GM19351 (cell line): ENCODE results near the gene CPEB4.

Experiments
- ATAC-seq: cut with Tn5 transposase; IDR thresholded peaks from one replicate; pipeline ENCODE4 v1.9.1; 2021; ENCODE audit warnings: mild to moderate bottlenecking, moderate library complexity; ENCODE audit not compliant: unreplicated experiment

Gene CPEB4

GRCh38 chr5:173910215-173910614, 22.1 kb downstream of the CPEB4 start:
- ATAC-seq, result no peak

DNA sequence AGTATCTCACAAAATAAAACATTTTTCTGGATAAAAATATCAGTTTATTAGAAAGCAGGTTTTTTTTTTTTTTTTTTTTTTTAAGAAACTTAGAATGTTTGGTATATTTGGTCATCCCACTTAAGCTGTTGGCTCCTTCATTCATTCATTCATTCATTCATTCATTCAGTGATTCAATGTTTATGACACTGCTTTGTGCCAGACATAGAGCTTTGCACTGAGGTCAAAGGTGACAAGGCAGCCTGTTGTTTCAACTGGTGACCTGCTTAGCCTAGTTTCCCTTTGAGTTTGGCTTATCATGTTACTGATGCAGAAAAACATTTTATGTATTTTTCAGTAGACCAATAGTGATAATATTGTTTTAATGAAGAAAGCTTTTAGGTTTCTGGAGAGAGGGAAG, 23.5 kb downstream of the CPEB4 start:
- no peak for ATAC-seq

GRCh38 chr5:173913686-173914321, 25.7 kb downstream of the CPEB4 start:
- ATAC-seq, result no peak

DNA sequence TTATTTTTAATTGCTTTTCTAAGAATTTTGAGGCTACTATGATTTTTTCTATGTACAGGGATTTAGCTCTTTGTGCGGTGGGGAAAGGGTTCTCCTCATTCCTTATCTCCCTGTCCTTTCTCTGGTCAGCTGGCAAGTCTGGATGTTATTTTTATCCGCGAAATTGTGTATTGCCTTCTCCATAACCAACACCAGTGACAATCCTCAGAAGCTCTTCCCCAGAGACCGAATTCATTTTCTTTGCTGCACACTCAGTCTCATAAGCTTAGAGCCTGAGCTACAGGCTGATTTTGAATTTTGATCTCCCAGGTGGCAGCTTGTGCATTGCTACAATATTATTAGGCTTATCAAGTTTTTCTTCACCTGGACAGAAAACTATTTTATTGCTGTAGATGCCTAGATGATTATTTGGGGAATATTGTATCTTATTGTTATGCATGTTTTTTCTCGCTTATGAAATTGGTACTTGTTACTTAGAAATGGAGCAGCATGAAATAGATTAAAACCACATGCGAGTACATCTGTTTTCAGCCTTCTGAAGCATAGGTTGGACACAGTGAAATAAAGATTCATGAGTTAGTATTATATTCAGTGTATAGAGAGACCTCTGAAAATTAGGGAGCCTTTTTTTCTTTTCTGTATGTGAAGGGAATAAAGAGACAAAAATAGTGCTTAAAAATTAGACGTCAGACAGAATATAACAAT, 27.3 kb downstream of the CPEB4 start:
- no peak for ATAC-seq

DNA sequence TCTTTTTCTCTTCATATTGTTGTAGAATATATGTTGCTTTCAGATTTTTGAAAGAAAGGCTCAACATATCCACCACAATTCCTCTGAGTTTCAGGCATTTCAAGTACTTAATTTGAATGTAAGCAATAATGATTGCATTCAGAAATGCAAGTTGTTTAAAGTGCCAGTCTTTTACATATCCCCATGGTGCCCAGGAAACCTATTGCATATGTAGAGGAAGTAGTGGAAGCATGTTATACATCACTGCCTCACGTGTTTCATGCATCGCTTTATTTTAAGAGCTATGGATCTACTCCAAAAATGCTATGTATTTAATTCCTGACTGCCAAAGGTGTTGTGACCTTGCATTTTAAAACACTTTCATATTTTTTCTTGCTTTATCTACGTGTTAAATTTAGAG, 28.1 kb downstream of the CPEB4 start:
- ATAC-seq, result no peak

DNA sequence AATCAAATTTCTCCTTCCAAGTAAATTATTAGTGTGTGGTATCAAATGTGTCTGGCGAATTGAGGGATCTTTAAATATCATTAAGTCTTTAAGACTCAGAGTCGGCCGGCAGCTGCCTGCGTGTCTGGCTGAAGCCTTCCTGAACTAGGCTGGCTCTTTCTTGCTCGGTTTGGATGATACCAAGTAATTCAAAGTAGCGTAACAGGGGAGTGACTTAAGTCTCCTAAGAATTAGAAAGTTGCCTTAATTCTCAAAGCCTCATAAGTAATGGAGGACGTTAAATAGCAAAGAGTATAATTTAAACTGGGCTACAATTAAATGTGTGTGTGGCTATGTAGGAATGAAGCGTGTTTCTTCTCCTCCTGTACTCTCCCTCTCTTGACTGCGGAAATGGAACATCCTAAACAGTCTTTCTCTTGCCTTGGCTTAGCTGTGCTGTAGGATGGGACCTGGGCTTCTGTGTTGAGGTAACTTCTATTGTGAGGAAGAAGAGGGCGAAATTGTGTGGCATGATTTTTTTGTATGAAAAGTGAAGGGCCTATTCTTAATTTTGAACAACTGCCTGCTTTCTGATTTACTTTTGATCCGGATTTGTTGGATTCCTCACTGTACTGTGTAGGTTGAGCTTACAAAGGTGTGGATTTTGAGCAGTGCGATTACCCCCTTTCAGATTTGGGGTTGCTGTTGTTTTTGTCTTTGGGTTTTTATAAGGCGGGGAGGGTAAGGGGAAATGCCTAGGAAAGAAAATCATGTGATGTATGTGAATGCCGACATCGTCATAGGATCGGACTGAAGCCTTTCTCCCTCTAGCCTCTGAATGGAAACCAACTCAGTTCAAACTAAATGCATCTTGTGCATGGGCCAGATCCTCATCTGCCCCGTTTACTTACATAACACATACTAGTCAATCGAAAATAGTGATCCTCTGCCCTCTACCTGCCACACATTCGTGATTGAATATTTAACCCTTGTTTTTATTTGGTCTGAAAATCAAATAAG, 29.9 kb downstream of the CPEB4 start:
- peak; percentile 85 for ATAC-seq

DNA sequence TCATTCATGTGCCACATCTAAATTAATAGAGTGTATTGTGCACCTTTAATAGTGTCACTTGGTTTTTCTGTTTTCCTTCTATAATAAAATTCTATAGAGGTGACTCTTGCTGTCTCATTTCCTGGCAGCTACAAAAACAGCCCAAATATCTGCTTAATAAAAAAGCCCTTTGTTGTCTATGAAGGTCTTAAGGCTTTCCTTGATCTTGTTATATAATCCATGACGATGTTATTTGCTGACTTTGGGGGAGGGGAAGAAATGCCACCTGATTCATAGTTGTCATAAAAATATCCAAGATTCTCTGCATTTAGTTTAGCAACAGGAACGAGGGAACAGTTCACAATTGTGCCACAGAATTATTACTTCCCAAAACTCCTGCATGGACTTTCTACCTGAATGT, 31.3 kb downstream of the CPEB4 start:
- no peak for ATAC-seq

DNA sequence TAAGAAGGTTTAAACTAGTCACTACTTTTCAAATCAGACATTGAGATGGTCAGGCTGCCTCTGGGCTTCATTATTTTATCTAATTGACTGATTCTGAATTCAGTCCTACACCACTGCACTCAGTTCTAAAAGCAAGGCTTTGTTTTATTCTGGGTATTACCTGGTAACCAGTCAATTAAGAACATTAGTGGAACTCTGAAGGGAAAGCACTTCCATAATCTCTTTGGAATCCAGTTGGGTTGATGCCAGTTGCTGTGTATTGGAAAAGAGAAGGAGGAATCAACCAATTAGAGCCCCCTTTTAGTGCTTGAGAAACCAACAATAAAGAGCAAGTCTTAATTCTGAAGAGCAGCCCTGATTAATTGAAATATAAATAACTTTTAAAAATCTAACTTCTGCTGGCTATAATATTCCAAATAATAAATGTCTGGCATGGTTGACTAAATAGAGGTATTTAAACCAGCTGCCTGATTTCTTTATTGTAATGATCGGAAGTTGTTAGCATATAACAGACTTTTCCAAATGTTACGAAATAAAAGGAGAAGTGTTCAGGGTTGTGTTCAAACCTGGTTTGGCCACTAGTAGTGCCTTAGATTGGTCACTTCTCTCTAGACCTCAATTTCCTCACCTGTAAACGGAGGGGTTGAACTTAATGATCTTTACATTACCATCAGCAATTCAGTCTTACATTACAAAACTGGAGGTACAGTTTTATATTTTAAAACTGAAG, 32.0 kb downstream of the CPEB4 start:
- ATAC-seq, result no peak

- no peak for ATAC-seq
Observed at GRCh38 chr5:173920866-173921555, 32.9 kb downstream of the CPEB4 start.

GRCh38 chr5:173922527-173922926, 34.4 kb downstream of the CPEB4 start:
- no peak for ATAC-seq

DNA sequence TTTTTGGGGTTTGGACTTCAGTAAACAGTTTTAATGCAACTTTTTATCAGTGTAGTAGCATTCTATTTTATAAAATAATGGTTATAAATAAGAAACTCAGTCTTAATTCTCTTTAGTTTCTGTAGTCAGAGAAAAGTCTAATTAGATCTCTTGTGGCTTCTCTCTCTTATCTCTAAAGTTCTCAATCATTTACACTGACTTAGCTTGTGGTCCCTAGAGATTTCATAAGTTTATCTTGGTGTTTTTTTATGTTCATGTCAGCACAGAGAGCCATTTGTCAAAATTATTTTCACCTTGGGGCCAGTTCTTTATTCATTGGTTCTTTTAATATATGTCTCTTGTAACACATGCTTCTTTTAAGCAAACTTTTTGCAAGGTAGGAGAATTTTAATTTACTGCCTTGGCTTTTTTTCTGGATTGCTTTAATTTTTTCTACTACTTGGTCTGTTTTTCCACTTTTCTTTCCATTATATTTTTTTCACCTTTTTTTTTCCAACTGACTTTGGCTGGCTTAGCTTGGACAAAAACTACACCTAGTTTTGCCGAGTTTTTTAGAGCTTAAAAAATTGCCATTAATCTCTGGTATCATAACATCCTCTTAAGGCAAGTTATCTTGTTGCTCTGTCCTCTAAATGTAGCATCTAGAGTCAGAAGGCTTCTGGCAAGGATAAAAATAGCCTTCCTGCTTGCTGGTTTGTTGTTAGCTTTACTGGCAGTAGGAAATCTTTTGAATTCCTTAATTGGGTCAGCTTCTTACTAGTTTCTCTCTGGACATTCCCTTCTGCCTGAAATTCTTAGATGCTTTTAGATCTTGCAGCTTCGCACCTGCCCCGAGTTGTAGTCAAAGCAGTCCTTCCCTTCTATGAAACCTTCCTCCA, 35.3 kb downstream of the CPEB4 start:
- no peak for ATAC-seq

DNA sequence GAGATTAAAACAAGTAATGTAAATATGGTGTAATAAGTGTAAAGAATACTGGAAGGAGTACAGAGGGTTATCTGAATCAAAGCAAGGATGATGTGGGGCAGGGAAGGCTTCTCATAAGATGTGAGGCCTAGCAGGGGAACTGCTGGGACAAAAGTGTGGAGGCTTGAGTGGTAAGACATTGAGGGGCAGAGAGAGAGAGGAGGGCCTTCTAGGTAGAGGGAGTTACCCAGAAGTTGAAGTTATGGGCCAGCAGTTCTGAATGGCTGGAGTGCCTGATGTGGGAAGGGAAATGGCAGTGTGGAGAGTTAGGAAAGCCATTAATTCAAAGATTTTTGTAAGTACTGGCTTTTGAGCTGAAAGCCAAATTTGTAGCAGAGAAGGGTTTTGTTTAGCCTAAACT, 36.8 kb downstream of the CPEB4 start:
- ATAC-seq, result no peak

GRCh38 chr5:173925449-173926071, 37.4 kb downstream of the CPEB4 start:
- no peak for ATAC-seq

DNA sequence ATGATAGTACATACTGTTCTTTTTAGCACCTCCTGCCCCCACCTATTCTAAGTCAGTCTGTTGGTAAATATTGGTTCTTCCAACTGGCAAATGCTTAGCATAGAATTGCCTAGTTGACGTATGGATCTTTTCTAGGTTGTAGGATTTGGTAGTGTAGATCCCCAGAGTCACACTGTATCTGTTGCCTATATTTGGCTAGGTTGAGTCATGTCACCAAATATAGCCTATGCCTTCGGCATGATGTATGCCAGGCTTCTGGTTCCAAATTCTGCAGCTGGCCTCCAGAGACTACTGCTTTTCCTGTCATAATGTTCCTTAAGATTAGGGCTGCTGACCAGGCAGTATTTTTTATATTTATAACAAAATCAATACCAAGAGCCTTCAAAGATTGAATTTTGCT, 38.2 kb downstream of the CPEB4 start:
- ATAC-seq, result no peak

- peak; percentile 45 for ATAC-seq
Observed at GRCh38 chr5:173928871-173929574, 40.9 kb downstream of the CPEB4 start.

DNA sequence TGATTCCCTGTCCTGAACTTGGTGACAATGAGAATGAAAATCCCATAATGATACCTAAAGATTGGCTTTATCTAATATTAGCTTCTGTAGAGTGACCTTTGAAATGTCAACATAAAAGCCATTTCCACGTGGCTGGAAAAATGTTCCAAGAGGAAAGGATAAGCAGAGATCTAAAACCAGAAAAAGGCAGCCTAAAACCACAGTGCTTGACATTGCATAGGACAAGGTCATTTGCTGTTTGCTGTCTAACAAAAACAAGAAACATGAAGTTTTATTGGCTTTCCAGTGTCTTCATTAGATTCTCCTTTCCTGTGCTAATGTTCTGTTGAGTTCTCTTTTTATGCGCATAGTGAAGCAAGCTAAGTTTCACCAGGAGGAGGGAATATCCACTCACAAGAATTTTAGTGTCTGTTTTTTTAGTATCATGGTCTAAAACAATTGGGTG, 44.6 kb downstream of the CPEB4 start:
- no peak for ATAC-seq

- ATAC-seq, result no peak
Observed at GRCh38 chr5:173933901-173934300, 45.8 kb downstream of the CPEB4 start.

DNA sequence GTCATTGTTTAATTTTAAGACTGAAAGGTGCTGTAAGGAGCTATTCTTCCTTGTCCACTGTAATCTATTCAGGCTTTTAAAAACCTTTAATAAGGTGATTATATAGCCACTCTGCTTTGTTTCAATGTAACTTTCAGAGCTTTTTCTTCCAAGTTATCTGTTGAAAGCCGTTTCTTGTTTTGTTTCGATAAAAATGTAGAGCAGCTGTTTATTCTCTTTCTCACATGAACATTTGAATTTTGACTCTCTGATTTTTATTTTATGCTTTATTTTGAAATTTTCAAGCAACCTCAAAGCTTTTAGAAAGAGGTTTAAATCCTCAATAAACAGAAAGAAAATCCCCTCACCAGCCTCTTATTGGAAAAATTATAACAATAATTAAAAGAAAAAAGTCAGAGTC, 47.2 kb downstream of the CPEB4 start:
- no peak for ATAC-seq
